Transverse colon (tissue), 4 donors: Measurements from ENCODE around the gene FCHSD2.

Source experiments
- POLR2A ChIP-seq: fragments of 450-650 bp; IDR thresholded peaks from one replicate; pipeline ENCODE4 v1.6.1; 2016; ENCODE audit warnings: antibody characterized with exemption, mild to moderate bottlenecking, moderate library complexity
- POLR2AphosphoS5 ChIP-seq, 3 donors: sonication (generic); formaldehyde crosslinking; IDR thresholded peaks; one replicate each; pipeline ENCODE4 v1.6.1; 2016; ENCODE audit warnings: antibody characterized with exemption in 3 of 3
- TF ChIP-seq, protein P1 (sequence below), 5 experiments: fragments of 200-600 bp in 3 of 5; fragments of 450-650 bp in 2 of 5; sonication (generic) in 3 of 5; IDR thresholded peaks; 1 replicate in 2 of 5; 2 replicates in 3 of 5; pipeline ENCODE4 v1.5.1; 2016 to 2017; ENCODE audit warnings: antibody characterized with exemption in 5 of 5, inconsistent platforms in 3 of 5, mild to moderate bottlenecking in 2 of 5, moderate library complexity in 1 of 5

DNA sequence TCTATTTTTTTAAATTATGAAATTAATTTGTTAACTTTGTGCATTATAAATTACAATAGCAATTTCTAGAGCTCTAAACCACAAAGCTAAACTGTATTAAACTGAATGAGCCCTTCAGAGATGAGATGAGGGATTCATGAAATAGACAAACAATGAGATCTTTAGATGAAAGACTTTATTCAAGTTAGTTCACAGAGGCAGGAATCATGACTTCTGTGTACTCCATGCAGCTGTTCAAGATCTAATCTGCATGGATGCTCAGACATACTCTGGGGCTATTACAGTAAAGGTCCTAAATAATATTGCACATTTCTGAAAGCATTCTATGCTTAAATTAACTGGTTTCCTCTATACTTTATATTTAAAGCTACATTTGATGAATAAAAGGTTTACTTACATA is 122.7 kb downstream of the FCHSD2 start:
- TF ChIP-seq POLR2A (no peak), POLR2AphosphoS5 (IDR thresholded peaks at IDR 0.05) (no peak)
- TF ChIP-seq, protein P1, sequence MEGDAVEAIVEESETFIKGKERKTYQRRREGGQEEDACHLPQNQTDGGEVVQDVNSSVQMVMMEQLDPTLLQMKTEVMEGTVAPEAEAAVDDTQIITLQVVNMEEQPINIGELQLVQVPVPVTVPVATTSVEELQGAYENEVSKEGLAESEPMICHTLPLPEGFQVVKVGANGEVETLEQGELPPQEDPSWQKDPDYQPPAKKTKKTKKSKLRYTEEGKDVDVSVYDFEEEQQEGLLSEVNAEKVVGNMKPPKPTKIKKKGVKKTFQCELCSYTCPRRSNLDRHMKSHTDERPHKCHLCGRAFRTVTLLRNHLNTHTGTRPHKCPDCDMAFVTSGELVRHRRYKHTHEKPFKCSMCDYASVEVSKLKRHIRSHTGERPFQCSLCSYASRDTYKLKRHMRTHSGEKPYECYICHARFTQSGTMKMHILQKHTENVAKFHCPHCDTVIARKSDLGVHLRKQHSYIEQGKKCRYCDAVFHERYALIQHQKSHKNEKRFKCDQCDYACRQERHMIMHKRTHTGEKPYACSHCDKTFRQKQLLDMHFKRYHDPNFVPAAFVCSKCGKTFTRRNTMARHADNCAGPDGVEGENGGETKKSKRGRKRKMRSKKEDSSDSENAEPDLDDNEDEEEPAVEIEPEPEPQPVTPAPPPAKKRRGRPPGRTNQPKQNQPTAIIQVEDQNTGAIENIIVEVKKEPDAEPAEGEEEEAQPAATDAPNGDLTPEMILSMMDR (IDR thresholded peaks at IDR 0.05): no peak
